Uterus (tissue), 4 donors: Measurements from ENCODE around the gene PYDC2. TPM values are rescaled to one million over a fixed set of nuclear protein-coding genes. Genes with fewer than 3 reads are reported as not detected.

ENCODE experiments used
- DNase-seq, 2 donors: peaks; one replicate each; pipeline ENCODE4 v3.0.0-alpha.2; 2019 to 2020
- H3K27ac ChIP-seq, 2 donors: fragments of 200-600 bp; sonication (generic); 1 replicate in 1 of 2; 2 replicates in 1 of 2; pipeline ENCODE4 v1.5.1; 2016 to 2018
- H3K27me3 ChIP-seq, 2 donors: fragments of 200-600 bp; sonication (generic); one replicate each; pipeline ENCODE4 v1.5.1; 2018 to 2019; ENCODE audit warnings: control low read depth in 1 of 2
- H3K36me3 ChIP-seq, 2 donors: fragments of 200-600 bp; sonication (generic); one replicate each; pipeline ENCODE4 v1.5.1; 2019; ENCODE audit warnings: control low read depth in 1 of 2
- H3K4me1 ChIP-seq, 2 donors: fragments of 200-600 bp; sonication (generic); one replicate each; pipeline ENCODE4 v1.5.1; 2018 to 2019; ENCODE audit warnings: control low read depth in 1 of 2
- H3K4me3 ChIP-seq, 2 donors: fragments of 200-600 bp; sonication (generic); 1 replicate in 1 of 2; 2 replicates in 1 of 2; pipeline ENCODE4 v1.5.1; 2018 to 2019; ENCODE audit warnings: mild to moderate bottlenecking in 1 of 2
- H3K9me3 ChIP-seq, 2 donors: fragments of 200-600 bp; sonication (generic); one replicate each; pipeline ENCODE4 v1.5.1; 2019; ENCODE audit warnings: control low read depth in 1 of 2
- POLR2A ChIP-seq, 2 donors: fragments of 450-650 bp; IDR thresholded peaks; one replicate each; pipeline ENCODE4 v1.6.1; 2016; ENCODE audit warnings: antibody characterized with exemption in 2 of 2, mild to moderate bottlenecking in 1 of 2, moderate library complexity in 1 of 2
- intact Hi-C: fragments of 100-400 bp; cut with DNase I; formaldehyde crosslinking; loops from one replicate; pipeline ENCODE4 v1.15.1; 2023; ENCODE audit warnings: low total_unique reads
- total RNA-seq, 4 donors: library from RNA; depleted of rRNA in 3 of 4; stranded (reverse); fragments of >200 nt in 3 of 4; gene quantifications; one replicate each; pipeline versions ENCODE4 v1.1.0 to v1.2.4, GENCODE V29; 2014 to 2023
- TF ChIP-seq, protein P1 (sequence below), 4 experiments: fragments of 200-600 bp in 2 of 4; fragments of 450-650 bp in 2 of 4; sonication (generic) in 2 of 4; IDR thresholded peaks; one replicate each; pipeline ENCODE4 v1.5.1; 2016 to 2019; ENCODE audit warnings: antibody characterized with exemption in 4 of 4, mild to moderate bottlenecking in 2 of 4, moderate library complexity in 1 of 4
- donor health status: DM: yes; HTN: yes; CAD: no.

PYDC2 gene
- total RNA-seq, 4 donors from 2014 or later, result not detected

DNA sequence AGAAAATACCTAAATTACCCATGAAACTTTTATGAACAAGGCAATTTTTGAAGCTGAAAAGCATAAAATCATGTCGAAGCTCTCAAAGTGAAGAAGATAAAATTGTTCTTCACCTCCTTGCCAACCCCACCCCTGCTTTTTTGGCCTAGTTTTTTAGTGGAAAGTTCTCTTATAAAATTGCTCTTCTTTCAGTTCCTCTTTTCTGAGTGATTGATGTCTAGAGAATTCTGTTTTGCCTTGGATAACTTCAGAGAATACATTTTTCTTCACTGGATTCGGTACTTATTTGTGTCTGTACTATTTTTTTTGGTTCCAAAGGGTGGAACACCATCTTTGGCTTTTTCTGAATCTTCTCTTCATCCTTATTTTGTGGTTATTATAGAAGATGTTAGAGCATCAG, 25.0 kb upstream of the PYDC2 start:
- TF ChIP-seq, protein P1, sequence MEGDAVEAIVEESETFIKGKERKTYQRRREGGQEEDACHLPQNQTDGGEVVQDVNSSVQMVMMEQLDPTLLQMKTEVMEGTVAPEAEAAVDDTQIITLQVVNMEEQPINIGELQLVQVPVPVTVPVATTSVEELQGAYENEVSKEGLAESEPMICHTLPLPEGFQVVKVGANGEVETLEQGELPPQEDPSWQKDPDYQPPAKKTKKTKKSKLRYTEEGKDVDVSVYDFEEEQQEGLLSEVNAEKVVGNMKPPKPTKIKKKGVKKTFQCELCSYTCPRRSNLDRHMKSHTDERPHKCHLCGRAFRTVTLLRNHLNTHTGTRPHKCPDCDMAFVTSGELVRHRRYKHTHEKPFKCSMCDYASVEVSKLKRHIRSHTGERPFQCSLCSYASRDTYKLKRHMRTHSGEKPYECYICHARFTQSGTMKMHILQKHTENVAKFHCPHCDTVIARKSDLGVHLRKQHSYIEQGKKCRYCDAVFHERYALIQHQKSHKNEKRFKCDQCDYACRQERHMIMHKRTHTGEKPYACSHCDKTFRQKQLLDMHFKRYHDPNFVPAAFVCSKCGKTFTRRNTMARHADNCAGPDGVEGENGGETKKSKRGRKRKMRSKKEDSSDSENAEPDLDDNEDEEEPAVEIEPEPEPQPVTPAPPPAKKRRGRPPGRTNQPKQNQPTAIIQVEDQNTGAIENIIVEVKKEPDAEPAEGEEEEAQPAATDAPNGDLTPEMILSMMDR (IDR thresholded peaks at IDR 0.05), result no peak
- no peak for TF ChIP-seq POLR2A (IDR thresholded peaks at IDR 0.05)
- DNase-seq, result no peak
- Histone ChIP-seq H3K4me1 (no peaks in the 10 kb centered on the region), H3K4me3 (no peak overlapping the region), H3K27ac (no peak overlapping the region), H3K9me3 (no peaks in the 10 kb centered on the region), H3K27me3 (no peaks in the 10 kb centered on the region), H3K36me3 (no peaks in the 10 kb centered on the region)
- intact Hi-C loops, result no loop called here

- Histone ChIP-seq H3K4me3 (no peak overlapping the region), H3K9me3 (no peaks in the 10 kb centered on the region), H3K27ac (no peak overlapping the region), H3K4me1 (no peaks in the 10 kb centered on the region), H3K27me3 (no peaks in the 10 kb centered on the region), H3K36me3 (no peaks in the 10 kb centered on the region)
- no peak for DNase-seq
- no peak for TF ChIP-seq POLR2A (IDR thresholded peaks at IDR 0.05)
- TF ChIP-seq, protein P1 (IDR thresholded peaks at IDR 0.05), result no peak
- intact Hi-C loops, result no loop called here
Measured at GRCh38 chr3:191438150-191438814, 22.7 kb upstream of the PYDC2 start.

- Histone ChIP-seq H3K27me3 (no peaks in the 10 kb centered on the region), H3K36me3 (no peaks in the 10 kb centered on the region), H3K9me3 (no peaks in the 10 kb centered on the region), H3K27ac (no peak overlapping the region), H3K4me3 (no peak overlapping the region), H3K4me1 (no peaks in the 10 kb centered on the region)
- intact Hi-C loops, result no loop called here
- no peak for DNase-seq
- no peak for TF ChIP-seq POLR2A (IDR thresholded peaks at IDR 0.05)
- TF ChIP-seq, protein P1 (IDR thresholded peaks at IDR 0.05), result no peak
Measured at GRCh38 chr3:191440532-191440931, 20.4 kb upstream of the PYDC2 start.

DNA sequence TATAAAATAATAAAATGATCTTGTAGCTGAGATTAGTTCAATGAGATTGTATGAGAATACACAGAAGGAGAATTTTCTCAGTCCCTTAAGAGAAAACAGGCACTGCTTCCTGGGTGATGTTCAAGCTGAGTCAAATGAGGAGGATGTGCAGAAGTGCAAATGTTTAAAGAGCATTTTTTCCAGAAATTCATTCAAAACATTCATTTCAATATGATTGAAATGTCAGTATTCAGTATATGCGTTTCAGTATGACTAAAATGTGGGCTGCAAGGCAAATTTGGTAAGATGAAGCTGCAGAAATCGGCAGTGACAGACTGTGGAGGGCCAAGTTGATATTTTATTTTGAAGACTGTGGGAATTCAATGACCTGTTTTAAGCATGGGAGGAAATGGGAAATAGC, 19.3 kb upstream of the PYDC2 start:
- intact Hi-C loops, result no loop called here
- H3K4me1 ChIP-seq, result no peaks in the 10 kb centered on the region
- no peak overlapping the region for H3K27ac ChIP-seq
- H3K4me3 ChIP-seq, result no peak overlapping the region
- H3K36me3 ChIP-seq, result no peaks in the 10 kb centered on the region
- no peaks in the 10 kb centered on the region for H3K9me3 ChIP-seq
- DNase-seq, result no peak
- TF ChIP-seq, protein P1 (IDR thresholded peaks at IDR 0.05), result no peak
- TF ChIP-seq POLR2A (IDR thresholded peaks at IDR 0.05), result no peak
- H3K27me3 ChIP-seq, result no peaks in the 10 kb centered on the region

DNA sequence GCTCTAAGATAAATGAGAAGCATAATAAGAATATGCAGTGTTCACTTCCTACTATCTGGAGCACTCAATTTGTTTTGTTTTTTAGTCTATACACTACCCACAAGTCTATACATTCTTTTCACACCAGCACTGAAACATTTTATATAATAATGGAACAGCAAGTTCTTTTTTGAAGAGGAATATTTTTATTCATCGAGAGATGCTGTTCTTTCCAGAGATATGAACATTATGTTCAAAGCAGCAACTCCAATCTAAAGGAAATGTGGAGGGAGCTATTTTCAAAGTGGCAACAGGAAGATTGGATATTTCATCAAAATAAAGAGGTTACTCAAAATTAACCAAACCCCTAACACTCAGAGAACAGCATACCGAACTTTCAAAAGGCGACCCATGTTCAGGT, 16.4 kb upstream of the PYDC2 start:
- H3K9me3 ChIP-seq, result no peaks in the 10 kb centered on the region
- H3K27ac ChIP-seq, result no peak overlapping the region
- no peaks in the 10 kb centered on the region for H3K27me3 ChIP-seq
- no peak for DNase-seq
- no peaks in the 10 kb centered on the region for H3K4me1 ChIP-seq
- intact Hi-C loops, result no loop called here
- H3K4me3 ChIP-seq, result no peak overlapping the region
- no peaks in the 10 kb centered on the region for H3K36me3 ChIP-seq
- TF ChIP-seq POLR2A (IDR thresholded peaks at IDR 0.05), result no peak
- TF ChIP-seq, protein P1 (IDR thresholded peaks at IDR 0.05), result no peak
